ENCODE results near the gene ROBO4. TPM values are rescaled to one million over a fixed set of nuclear protein-coding genes. Genes with fewer than 3 reads are reported as not detected.
A peak's percentile ranks its signal among the peaks of the same experiment; 100 is the strongest.

Gene ROBO4
- total RNA-seq, 4 donors from 2014 or later: 4.5 to 11.9 (median 8.6) TPM

DNA sequence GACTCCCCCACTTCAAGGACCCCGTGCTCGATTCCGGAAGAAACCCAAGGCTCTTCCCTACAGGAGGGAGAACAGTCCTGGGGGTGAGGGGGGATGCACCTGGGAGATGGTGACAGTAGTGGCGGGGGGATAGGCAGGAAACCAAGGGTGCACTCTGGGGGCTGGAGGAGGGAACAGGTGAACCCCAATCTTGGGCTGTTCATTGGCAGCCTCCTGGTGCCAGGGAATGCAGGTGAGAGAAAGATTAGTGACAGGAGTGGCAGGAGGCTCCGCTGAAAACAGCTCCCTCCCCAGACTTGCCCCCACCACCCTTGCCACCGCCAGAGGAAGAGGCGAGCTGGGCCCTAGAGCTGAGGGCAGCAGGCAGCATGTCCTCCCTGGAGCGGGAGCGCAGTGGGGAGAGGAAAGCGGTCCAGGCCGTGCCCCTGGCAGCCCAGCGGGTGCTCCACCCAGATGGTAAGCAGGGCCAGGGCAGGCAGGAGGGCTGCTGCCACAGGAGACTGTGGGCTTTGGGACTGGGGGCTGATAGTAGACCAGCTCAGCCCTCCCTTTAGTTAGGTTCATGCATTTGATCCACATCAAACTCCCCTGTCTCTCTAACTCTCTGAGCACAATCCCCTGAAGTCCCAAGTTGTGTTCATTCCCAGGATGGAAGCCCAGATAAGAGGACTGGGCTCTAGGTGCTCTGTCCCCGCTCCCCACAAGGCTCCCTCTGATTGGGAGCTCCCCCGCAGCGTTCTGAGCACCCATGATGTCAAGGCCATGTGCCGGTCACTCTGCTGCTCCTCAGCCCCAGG lies 18.0 kb downstream of the ROBO4 start:
- DNase-seq: no peak
- no peaks in the 10 kb centered on the region for H3K36me3 ChIP-seq
- peaks cover 0 to 21% (median 0%) of the 10 kb centered on the region in 4 donors for H3K27me3 ChIP-seq
- intact Hi-C loops (cut with DNase I): no loop called here
- peaks cover 3 to 34% (median 6%) of the 10 kb centered on the region in 3 donors for H3K4me1 ChIP-seq
- WGBS, 2 donors: 56 to 93% methylated on average over 4 to 5 of the region's 16 CpGs
- TF ChIP-seq CTCF (IDR thresholded peaks at IDR 0.05): no peak
- TF ChIP-seq POLR2A (IDR thresholded peaks at IDR 0.05): no peak
- peak overlapping the region in 1 of 4 donors; percentile 5 for H3K27ac ChIP-seq
- no peaks in the 10 kb centered on the region for H3K9me3 ChIP-seq
- no peak overlapping the region for H3K4me3 ChIP-seq

GRCh38 chr11:124878759-124879492 lies 18.7 kb downstream of the ROBO4 start:
- 88 to 90% methylated on average over 7 to 9 of the region's 11 CpGs for WGBS, 2 donors
- no peak for DNase-seq
- Histone ChIP-seq H3K27me3 (peaks cover 0 to 28% (median 0%) of the 10 kb centered on the region in 4 donors), H3K4me1 (peaks cover 3 to 34% (median 6%) of the 10 kb centered on the region in 3 donors), H3K4me3 (no peak overlapping the region), H3K9me3 (no peaks in the 10 kb centered on the region), H3K36me3 (no peaks in the 10 kb centered on the region), H3K27ac (no peak overlapping the region)
- no peak for TF ChIP-seq CTCF (IDR thresholded peaks at IDR 0.05)
- no peak for TF ChIP-seq POLR2A (IDR thresholded peaks at IDR 0.05)
- intact Hi-C loops (cut with DNase I): no loop called here

GRCh38 chr11:124877910-124878758 lies 19.5 kb downstream of the ROBO4 start:
- Histone ChIP-seq H3K9me3 (no peaks in the 10 kb centered on the region), H3K27ac (peak overlapping the region in 1 of 4 donors; percentile 88), H3K36me3 (no peaks in the 10 kb centered on the region), H3K4me1 (peaks cover 3 to 33% (median 6%) of the 10 kb centered on the region in 3 donors), H3K4me3 (peak overlapping the region in 3 of 4 donors; percentile 56 to 84 (median 57)), H3K27me3 (peaks cover 0 to 36% (median 0%) of the 10 kb centered on the region in 4 donors)
- no peak for TF ChIP-seq CTCF (IDR thresholded peaks at IDR 0.05)
- no peak for TF ChIP-seq POLR2A (IDR thresholded peaks at IDR 0.05)
- no peak for DNase-seq
- intact Hi-C loops (cut with DNase I): no loop called here
- 63 to 77% methylated on average over 5 to 9 of the region's 17 CpGs for WGBS, 2 donors

GRCh38 chr11:124877631-124877909 lies 20.1 kb downstream of the ROBO4 start:
- intact Hi-C loops (cut with DNase I): no loop called here
- no peaks in the 10 kb centered on the region for H3K9me3 ChIP-seq
- 50% methylated on average over 5 of the region's 10 CpGs; no CpG with 5 or more reads in 1 of the 2 donors for WGBS, 2 donors
- DNase-seq: no peak
- H3K27me3 ChIP-seq: peaks cover 0 to 42% (median 0%) of the 10 kb centered on the region in 4 donors
- H3K4me1 ChIP-seq: peaks cover 3 to 27% (median 6%) of the 10 kb centered on the region in 3 donors
- H3K36me3 ChIP-seq: no peaks in the 10 kb centered on the region
- H3K27ac ChIP-seq: peak overlapping the region in 2 of 4 donors; percentile 88 to 95
- peak overlapping the region in 3 of 4 donors; percentile 56 to 84 (median 57) for H3K4me3 ChIP-seq
- no peak for TF ChIP-seq CTCF (IDR thresholded peaks at IDR 0.05)
- no peak for TF ChIP-seq POLR2A (IDR thresholded peaks at IDR 0.05)

All from esophagus squamous epithelium (tissue), 5 donors.